NCI-H2171 (cell line): ENCODE results near the gene CD8B.
"Not testable (repeated sequence)": the region's sequence is repeated elsewhere in the genome, so short reads cannot be mapped to it uniquely, and the experiment has no call there.

ENCODE experiments used
- DNase-seq: peaks from one replicate; lab custom pipeline; 2025; lab: John Stamatoyannopoulos, UW

Gene CD8B

DNA sequence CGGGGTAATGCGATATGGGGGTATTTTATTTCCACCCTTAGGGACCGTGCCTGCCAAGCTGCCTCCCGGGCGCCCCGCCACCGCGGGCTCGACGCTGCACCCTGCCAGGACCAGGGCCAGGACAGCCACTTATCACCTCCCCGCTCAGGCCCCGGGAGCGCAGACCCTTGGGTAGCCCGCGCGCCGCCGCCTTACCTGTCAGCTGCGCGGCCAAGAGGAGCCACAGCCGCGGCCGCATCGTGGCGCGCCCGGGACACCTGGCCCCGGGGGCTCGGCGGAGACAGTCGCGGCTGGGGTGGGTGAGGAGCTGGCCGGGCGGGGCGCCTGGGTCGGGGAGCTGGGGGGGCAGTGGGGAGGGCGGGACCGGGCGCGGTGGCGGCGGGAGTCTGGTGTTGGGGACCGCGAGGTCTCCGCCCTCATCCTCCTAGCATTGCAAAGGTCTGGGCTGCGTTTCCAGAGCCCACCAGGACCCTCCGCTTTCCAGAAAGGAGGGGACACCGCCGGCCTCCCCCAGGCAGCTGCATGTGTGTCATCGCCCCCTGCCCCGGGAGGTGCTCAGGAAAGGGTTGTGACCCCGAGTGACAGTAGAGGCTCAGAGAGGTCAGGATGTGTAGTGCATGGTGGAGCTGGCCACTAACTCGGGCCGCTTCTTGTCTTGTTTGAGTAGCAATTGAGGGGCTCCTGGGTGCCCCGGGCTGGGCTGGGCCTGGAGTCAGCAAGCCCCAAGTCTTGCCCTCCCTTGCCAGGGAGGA lies at the start of gene CD8B:
CD8B (minus strand) TSS at position 259 of the 752 bp plus-strand sequence; CDS start at position 238, 21 bp downstream.
- DNase-seq = not testable (repeated sequence)

DNA sequence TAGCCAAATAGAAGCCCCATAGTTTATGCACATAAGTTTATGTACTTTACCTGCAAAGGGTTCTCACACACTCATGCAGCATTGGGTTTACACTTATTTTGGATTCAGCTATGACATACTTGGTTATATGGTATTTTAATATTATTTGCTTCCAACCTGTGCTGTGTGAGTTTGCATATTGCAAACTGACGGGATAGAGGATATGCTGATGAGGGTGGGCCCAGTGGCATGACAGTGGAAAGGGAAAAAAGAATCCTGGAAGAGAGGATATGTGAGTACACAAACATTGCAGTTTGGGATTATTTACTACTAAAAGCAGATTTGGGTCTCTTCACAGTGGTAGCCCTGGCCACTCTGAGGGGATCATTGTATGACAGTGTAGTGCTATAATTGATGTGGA lies 44.2 kb upstream of the CD8B start:
- DNase-seq = not testable (repeated sequence)

GRCh38 chr2:86900687-86901086 lies 39.0 kb upstream of the CD8B start:
- not testable (repeated sequence) for DNase-seq

DNA sequence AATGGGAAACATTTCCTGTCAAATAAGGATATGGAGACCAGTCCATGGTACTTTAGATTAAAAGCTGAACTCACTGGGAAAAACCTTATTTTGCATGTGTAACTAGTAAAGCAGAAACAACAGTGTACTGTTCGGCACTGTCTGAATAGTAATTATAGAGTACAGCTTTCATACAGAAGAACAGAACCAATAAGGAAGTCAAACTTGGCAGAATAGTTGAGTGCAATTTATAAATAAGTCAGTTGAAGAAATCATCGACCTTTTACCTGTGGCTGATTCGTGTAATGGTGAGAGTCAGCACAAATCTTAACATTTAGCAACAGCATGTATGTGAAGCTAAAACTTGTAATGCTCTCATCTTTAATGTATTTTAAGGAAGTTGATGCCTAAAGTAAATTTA lies 24.3 kb upstream of the CD8B start:
- DNase-seq = not testable (repeated sequence)

- DNase-seq = not testable (repeated sequence)
Observed at GRCh38 chr2:86882865-86883264, 21.2 kb upstream of the CD8B start.

GRCh38 chr2:86882118-86882665 lies 20.5 kb upstream of the CD8B start:
- not testable (repeated sequence) for DNase-seq

- not testable (repeated sequence) for DNase-seq
Observed at GRCh38 chr2:86878986-86879385, 17.3 kb upstream of the CD8B start.

- DNase-seq = not testable (repeated sequence)
Observed at GRCh38 chr2:86870941-86871340, 9.3 kb upstream of the CD8B start.

GRCh38 chr2:86868895-86869468 lies 7.3 kb upstream of the CD8B start:
- not testable (repeated sequence) for DNase-seq

- not testable (repeated sequence) for DNase-seq
Observed at GRCh38 chr2:86862380-86862703, 656 bp upstream of the CD8B start.

DNA sequence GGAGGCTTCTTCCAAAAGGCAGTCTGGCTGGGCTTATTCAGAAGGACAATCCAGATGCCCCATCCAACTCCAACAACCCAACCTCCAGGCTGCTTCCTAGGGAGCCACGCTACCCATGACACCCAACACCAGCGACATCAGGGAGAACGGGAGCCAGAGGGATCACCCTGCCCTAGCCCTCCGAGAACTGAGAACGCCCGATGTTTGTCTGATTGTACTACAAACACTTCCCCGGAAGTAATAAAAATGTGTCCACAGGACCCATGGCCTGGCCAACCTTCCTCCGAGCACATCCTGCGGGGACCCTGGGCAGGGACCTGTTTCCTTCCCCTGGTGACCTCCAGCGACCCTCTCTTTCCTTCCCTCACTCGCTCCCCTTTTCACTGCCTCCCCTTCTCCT lies 511 bp downstream of the CD8B start:
- DNase-seq = not testable (repeated sequence)

- DNase-seq = not testable (repeated sequence)
Observed at GRCh38 chr2:86860573-86860972, 1.1 kb downstream of the CD8B start.

GRCh38 chr2:86857688-86858087 lies 4.0 kb downstream of the CD8B start:
- DNase-seq = not testable (repeated sequence)

DNA sequence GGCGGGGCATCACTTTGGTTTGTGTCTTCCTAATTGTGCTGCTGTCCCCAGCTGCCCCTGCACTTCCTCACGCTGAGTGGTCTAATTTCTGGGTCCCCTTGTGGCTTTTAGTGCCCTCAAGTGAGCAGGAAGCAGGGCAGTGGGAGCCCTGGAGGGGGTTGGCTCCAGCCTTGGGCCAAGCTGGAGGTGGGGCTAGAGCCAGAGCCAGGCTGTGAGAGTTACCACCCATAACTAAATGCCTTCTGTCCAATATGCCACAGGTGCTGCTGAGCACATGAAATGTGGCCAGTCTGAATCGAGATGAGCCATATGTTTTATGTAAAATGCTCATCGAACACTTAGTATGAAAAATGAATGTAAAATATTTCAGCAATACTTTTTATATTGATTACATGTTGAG lies 5.2 kb downstream of the CD8B start:
- not testable (repeated sequence) for DNase-seq

DNA sequence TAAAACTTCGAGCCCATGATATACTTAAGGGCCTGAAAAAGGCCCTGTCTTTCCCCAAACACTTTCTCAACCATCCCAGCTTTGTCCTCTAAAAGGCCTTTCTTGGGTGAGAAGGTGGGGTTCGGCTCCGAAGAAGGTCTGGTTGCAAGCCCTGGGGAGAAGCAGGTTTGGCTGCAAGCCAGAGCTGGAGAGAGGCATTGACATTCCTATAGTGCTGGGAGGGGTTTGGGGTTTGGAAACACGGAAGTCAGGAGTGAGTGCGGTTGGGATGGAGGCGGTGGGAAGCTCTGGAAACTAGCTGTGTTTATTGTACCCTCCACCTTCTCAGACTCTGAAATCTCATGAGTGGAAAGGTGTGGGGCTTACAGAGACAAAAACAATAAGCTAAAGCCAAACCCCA lies 5.7 kb downstream of the CD8B start:
- DNase-seq = not testable (repeated sequence)

- not testable (repeated sequence) for DNase-seq
Observed at GRCh38 chr2:86851581-86851980, 10.1 kb downstream of the CD8B start.

GRCh38 chr2:86842607-86843234 lies 19.0 kb downstream of the CD8B start:
- not testable (repeated sequence) for DNase-seq

DNA sequence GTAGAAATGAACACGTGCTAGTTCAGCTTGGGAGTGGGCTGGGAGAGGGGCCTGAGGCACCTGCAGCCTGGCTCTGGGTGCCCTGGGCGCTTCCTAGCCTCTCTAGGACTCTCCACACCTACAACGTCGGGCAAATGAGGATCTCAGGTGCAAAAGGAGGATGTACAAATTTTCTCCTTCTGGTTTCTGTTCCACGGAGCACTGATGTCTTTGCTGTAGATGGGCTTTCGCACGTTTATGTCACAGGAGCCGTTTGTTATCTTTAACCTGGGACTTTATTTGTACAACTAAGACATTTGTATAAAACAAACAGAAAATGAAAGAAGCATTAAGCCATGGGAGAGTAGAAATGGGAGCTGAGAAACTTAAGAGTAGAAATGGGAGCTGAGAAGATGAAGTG lies 20.4 kb downstream of the CD8B start:
- not testable (repeated sequence) for DNase-seq

- DNase-seq = not testable (repeated sequence)
Observed at GRCh38 chr2:86839871-86840548, 21.7 kb downstream of the CD8B start.

GRCh38 chr2:86839455-86839854 lies 22.2 kb downstream of the CD8B start:
- DNase-seq = not testable (repeated sequence)

GRCh38 chr2:86837714-86838113 lies 24.0 kb downstream of the CD8B start:
- not testable (repeated sequence) for DNase-seq
